Activated CD8-positive, alpha-beta memory T cell treated with anti-CD3 and anti-CD28 coated beads, Interleukin-2, amount 50 U/mL, for 1 hour (primary cell): ENCODE data around the gene SPIN1.

Experiments used
- DNase-seq: peaks from one replicate; pipeline ENCODE4 v3.0.0-alpha.2; 2020; ENCODE audit errors: extremely low read depth

The SPIN1 gene

GRCh38 chr9:88497224-88497623, 109.0 kb downstream of the SPIN1 start:
- no peak for DNase-seq

DNA sequence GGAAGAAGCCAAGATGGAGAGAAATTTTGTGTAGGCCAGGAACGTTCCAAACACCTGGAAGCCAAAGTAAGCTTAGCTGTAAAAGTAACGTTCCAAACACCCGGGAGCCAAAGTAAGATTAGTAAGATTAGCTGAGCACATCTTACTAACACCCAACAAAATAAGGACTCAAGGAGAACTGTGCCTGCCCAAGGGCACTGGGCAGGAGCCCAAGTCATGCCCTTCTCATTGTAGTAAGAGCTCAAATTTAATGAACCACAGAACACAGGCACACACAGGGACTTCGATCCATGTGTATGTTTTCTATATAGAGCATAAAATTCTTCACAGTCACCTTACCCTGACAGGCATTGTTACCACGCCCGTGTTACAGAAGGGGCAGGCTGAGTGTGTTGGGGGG, 110.6 kb downstream of the SPIN1 start:
- DNase-seq: no peak

DNA sequence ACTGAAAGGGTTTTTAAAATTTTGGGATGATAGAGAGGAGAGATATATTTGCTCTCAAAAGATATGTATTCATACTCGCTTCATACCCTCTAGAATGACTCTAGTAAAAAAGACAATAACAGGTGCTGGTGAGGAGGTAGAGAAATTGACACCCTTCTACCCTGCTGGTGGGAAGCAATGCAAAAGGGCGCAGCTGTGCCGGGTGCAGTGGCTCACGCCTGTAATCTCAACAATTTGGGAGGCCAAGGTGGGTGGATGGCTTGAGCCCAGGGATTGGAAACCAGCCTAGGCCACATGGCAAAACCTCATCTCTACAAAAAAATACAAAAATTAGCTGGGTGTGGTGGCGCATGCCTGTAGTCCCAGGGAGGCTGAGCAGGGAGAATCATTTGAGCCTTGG, 112.8 kb downstream of the SPIN1 start:
- no peak for DNase-seq

GRCh38 chr9:88502552-88503034, 114.3 kb downstream of the SPIN1 start:
- DNase-seq: no peak

- no peak for DNase-seq
These were observed 115.0 kb downstream of the SPIN1 start for GRCh38 chr9:88503081-88503844.

GRCh38 chr9:88503845-88504764, 115.9 kb downstream of the SPIN1 start:
- DNase-seq: no peak

- DNase-seq: no peak
These were observed 120.1 kb downstream of the SPIN1 start for GRCh38 chr9:88508326-88508725.

DNA sequence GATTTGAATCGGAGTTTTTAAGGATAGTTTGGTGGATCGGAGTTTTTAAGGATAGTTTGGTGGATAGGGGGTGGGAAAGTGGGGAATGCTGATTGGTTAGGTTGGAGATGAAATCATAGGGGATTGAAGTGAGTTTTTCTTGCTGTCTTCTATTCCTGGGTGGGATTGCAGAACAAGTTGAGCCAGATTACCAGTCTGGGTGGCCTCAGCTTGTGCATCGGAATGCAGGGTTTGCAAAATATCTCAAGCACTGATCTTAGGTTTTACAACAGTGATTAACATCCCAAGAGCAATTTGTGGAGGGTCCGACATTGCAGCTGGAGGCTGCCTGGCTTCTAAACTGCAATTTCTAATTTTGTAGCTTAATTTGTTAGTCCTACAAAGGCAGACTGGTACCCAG, 123.7 kb downstream of the SPIN1 start:
- no peak for DNase-seq

DNA sequence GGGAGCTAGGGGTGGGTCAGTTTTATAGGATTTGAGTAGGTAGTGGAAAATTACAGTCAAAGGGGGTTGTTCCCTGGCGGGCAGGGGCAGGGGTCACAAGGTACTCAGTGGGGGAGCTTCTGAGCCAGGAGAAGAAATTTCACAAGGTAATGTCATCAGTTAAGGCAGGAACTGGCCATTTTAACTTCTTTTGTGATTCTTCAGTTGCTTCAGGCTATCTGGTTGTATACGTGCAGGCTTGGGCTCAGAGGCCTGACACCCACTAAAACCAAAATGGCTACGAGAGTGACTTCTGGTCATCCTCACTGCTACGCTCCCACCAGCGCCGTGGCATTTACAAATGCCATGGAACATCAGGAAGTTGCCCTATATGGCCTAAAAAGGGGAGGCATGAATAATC, 126.0 kb downstream of the SPIN1 start:
- no peak for DNase-seq

DNA sequence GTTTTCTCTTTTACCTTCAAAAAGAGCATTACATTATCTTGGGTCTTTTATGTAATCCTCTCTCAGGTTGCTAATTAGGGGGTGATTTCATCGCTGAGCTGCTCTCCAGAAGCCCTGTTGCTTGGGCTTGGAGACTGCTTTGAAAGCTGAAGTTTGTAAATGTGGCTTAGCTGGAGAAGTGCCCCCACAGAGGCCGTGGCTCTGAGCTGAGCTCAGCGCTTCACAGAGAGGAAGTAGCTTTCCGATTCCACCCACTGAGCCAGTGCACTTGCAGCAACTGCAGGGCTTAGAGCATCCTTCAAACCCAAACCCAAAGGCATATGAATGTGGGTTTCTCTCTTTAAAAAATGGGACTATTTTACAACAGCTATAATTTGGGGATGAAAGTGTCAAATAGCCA, 133.1 kb downstream of the SPIN1 start:
- no peak for DNase-seq

GRCh38 chr9:88522360-88522759, 134.1 kb downstream of the SPIN1 start:
- no peak for DNase-seq

DNA sequence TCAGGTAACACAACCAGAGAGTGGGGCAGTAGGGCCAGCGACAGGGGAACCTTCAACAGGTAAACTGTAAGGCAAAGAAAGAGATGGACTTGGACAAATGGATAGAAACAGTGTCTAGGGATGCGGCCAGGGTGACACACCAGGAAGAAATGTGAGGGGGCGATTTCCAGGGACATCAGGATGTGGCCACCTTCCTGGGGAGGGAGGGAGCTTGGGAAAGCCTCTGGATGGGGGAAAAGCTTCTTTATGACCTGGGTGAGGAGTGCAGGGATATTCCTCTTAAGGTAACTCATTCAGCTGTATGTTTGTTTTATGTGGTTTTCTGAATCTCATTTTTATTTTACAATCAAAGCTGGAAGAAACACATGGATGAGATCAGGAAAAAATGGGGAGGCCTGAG, 134.8 kb downstream of the SPIN1 start:
- no peak for DNase-seq

DNA sequence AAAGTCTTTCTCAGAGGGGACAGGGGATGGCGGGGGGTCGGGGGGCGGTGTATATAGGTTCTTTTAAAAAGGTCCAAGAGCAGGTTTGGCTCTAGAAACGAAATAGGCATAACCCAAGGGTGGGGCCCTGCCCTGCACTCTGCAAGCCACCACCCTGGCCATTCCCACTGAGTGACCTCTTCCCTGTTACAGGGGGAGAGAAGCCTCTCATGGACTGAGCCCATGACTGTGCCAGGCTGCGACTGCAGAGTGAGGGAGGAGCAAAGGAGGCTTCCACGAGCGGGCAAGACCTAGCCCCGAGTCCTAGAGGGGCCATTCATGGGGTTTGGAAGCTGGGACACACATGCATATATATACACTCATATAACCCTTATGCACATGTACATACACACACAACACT, 136.7 kb downstream of the SPIN1 start:
- no peak for DNase-seq

DNA sequence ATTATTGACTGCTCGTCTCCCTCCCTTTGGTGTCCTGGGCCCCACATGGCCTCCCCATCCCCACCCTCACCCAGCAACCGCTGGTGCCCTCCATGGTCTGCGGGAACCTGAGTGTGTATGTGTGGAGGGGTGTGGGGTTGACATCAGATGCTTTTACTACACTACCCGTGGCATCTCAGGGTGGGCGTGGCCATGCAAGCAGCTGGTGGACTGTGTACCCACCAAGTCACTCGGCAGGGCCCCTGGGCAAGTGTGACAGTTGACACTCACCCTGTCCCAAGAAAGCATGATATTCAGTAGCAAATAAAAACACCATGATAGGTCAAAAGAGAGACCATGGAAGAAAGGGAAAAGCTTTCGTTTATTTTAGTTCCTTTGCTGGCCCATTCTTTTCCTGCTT, 139.4 kb downstream of the SPIN1 start:
- DNase-seq: no peak
